Measurements from ENCODE around the gene GALNT9.

GALNT9 gene

DNA sequence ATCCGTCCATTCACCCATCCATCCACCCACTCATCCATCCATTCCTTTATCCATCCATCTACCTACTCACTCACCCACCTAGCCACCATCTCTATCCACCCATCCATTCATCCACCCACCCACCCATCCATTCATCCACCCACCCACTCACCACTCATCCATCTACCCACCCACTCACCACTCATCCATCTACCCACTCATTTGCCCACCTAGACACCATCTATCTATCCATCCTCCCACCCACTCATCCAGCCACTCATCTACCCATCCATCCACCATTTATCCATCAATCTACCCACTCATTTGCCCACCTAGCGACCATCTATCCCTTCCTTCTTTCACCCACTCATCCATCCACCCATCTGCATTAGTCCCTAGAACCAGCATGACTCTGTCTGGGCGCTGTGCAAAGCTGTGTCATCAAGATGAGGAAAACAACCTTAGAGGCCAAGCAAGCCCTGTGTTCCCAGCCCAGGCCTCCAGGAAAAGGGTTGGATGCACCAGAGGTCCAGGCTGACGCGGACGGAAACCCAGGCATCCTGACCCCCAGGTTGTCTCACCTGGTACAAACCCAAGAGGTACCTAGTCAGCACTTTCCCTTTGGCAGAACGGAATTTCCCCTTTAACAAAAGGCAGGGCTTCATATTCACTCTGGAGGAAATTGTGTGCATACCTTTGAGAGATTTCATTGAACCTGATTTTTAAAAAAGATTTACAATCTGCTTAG lies 111.4 kb downstream of the GALNT9 start:
- no peak for TF ChIP-seq CSDC2 (CRISPR knock-in tag; IDR thresholded peaks at IDR 0.05)
- no peak for TF ChIP-seq ISL1 (CRISPR knock-in tag; IDR thresholded peaks at IDR 0.05)
- TF ChIP-seq SNAI2 (CRISPR knock-in tag; IDR thresholded peaks at IDR 0.05), result no peak
- no peak for ATAC-seq

DNA sequence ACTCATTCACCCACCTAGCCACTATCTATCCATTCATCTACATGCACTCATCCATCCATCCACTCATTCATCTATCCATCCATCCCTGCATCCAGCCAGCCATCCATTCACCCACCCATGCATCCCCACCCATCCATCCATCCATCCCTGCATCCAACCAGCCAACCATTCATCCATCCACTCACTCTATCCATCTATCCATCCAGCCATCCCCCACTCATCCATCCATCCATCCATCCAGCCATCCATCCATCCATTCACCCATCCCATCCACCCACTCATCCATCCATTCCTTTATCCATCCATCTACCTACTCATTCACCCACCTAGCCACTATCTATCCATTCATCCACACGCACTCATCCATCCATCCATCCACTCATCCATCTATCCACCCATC lies 112.0 kb downstream of the GALNT9 start:
- no peak for TF ChIP-seq TOX (CRISPR knock-in tag; IDR thresholded peaks at IDR 0.05; ENCODE audit: borderline replicate concordance)
- no peak for TF ChIP-seq SNAI2 (CRISPR knock-in tag; IDR thresholded peaks at IDR 0.05)
- TF ChIP-seq, protein P1, sequence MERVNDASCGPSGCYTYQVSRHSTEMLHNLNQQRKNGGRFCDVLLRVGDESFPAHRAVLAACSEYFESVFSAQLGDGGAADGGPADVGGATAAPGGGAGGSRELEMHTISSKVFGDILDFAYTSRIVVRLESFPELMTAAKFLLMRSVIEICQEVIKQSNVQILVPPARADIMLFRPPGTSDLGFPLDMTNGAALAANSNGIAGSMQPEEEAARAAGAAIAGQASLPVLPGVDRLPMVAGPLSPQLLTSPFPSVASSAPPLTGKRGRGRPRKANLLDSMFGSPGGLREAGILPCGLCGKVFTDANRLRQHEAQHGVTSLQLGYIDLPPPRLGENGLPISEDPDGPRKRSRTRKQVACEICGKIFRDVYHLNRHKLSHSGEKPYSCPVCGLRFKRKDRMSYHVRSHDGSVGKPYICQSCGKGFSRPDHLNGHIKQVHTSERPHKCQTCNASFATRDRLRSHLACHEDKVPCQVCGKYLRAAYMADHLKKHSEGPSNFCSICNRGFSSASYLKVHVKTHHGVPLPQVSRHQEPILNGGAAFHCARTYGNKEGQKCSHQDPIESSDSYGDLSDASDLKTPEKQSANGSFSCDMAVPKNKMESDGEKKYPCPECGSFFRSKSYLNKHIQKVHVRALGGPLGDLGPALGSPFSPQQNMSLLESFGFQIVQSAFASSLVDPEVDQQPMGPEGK (CRISPR knock-in tag; IDR thresholded peaks at IDR 0.05; ENCODE audit: borderline replicate concordance), result no peak
- TF ChIP-seq GLIS3 (CRISPR knock-in tag; IDR thresholded peaks at IDR 0.05), result no peak
- no peak for TF ChIP-seq ZC3H10 (CRISPR knock-in tag; IDR thresholded peaks at IDR 0.05)
- TF ChIP-seq ARNTL (CRISPR knock-in tag; IDR thresholded peaks at IDR 0.05; ENCODE audit: borderline replicate concordance, low read depth), result no peak
- no peak for TF ChIP-seq ZFP3 (CRISPR knock-in tag; IDR thresholded peaks at IDR 0.05)
- no peak for ATAC-seq

DNA sequence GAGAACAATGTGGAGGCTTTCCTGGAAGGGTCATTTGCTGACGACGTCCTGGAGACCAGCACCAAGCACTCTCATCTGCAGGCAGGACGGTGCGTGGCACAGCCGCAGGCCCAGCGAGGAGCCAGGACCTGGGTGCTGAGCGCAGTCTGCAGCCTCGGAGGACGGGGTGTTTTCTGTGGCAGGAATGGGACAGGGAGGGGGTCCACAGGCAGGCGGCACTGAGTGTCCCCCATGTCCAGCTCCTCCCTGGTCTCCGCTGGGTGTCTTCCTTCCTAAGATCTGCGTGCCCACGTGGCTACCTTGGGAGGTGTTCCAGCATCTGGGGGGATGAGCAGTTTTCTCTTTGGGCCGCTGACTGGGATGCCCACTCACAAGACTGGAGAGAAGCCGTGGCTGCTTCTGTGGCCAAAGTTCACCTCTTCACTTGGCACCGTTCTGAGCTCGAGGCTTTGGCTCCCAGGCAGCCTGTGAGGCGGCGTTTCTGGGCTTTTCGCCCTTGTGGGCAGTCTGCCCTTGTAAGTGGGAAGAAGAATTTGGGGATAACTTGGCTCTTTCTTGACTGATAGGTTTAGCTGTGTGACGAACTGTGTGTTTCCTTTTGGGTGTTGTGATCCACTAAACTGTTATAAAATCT lies 112.9 kb downstream of the GALNT9 start:
- TF ChIP-seq OSR1 (CRISPR knock-in tag; IDR thresholded peaks at IDR 0.05), result no peak
- no peak for TF ChIP-seq ZNF70 (CRISPR knock-in tag; IDR thresholded peaks at IDR 0.05)
- no peak for TF ChIP-seq ZFP3 (CRISPR knock-in tag; IDR thresholded peaks at IDR 0.05)
- no peak for TF ChIP-seq ZNF565 (CRISPR knock-in tag; conservative IDR thresholded peaks at IDR 0.05; ENCODE audit: low read depth)
- TF ChIP-seq BACH2 (CRISPR knock-in tag; IDR thresholded peaks at IDR 0.05; ENCODE audit: borderline replicate concordance), result no peak
- no peak for TF ChIP-seq ISL1 (CRISPR knock-in tag; IDR thresholded peaks at IDR 0.05)
- TF ChIP-seq SNAI2 (CRISPR knock-in tag; IDR thresholded peaks at IDR 0.05), result no peak
- no peak for ATAC-seq

DNA sequence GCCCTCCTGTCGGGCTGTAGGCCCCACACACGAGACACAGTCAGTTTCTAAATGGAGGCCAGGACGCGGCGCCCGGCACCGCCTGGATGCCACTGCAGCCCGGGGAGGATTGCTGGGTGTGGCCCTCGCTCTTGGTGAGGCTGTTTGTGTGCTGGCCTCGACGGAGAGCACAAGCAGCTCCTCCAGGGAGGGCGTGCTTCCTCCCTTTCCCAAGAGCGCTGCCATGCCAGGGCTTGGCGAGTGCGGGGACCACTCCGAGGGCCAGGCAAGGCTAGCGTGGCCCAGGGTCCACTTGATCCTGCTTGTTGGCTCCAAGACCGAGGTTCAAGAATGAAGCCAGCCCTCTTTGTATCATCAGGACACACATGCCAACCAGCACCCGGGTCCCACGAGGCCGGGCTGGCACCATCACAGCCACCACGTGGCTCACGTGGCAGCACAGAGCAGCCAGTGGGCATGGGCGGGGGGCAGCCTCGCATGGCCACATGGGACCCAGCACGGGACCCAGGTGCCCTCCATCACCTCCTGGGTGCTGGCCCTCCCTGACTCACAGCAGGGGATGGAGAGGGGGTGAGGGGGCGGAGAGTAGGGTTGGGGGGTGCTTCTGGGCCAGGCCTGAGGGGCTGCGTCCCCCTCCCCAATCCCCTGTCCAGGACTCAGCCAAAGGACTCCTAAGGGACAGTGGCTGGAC lies 113.9 kb downstream of the GALNT9 start:
- no peak for ATAC-seq
- TF ChIP-seq ZC3H10 (CRISPR knock-in tag; IDR thresholded peaks at IDR 0.05), result no peak
- no peak for TF ChIP-seq ZNF565 (CRISPR knock-in tag; conservative IDR thresholded peaks at IDR 0.05; ENCODE audit: low read depth)
- TF ChIP-seq GLIS3 (CRISPR knock-in tag; IDR thresholded peaks at IDR 0.05), result no peak
- TF ChIP-seq ZFP30 (CRISPR knock-in tag; IDR thresholded peaks at IDR 0.05), result no peak
- TF ChIP-seq OSR1 (CRISPR knock-in tag; IDR thresholded peaks at IDR 0.05), result no peak
- TF ChIP-seq, protein P2, sequence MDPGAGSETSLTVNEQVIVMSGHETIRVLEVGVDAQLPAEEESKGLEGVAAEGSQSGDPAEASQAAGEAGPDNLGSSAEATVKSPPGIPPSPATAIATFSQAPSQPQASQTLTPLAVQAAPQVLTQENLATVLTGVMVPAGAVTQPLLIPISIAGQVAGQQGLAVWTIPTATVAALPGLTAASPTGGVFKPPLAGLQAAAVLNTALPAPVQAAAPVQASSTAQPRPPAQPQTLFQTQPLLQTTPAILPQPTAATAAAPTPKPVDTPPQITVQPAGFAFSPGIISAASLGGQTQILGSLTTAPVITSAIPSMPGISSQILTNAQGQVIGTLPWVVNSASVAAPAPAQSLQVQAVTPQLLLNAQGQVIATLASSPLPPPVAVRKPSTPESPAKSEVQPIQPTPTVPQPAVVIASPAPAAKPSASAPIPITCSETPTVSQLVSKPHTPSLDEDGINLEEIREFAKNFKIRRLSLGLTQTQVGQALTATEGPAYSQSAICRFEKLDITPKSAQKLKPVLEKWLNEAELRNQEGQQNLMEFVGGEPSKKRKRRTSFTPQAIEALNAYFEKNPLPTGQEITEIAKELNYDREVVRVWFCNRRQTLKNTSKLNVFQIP (CRISPR knock-in tag; IDR thresholded peaks at IDR 0.05; ENCODE audit: borderline replicate concordance, low read depth), result no peak
- TF ChIP-seq ZNF70 (CRISPR knock-in tag; IDR thresholded peaks at IDR 0.05), result no peak
- no peak for TF ChIP-seq TOX (CRISPR knock-in tag; IDR thresholded peaks at IDR 0.05; ENCODE audit: borderline replicate concordance)
- no peak for TF ChIP-seq ARNTL (CRISPR knock-in tag; IDR thresholded peaks at IDR 0.05; ENCODE audit: borderline replicate concordance, low read depth)
- TF ChIP-seq, protein P3, sequence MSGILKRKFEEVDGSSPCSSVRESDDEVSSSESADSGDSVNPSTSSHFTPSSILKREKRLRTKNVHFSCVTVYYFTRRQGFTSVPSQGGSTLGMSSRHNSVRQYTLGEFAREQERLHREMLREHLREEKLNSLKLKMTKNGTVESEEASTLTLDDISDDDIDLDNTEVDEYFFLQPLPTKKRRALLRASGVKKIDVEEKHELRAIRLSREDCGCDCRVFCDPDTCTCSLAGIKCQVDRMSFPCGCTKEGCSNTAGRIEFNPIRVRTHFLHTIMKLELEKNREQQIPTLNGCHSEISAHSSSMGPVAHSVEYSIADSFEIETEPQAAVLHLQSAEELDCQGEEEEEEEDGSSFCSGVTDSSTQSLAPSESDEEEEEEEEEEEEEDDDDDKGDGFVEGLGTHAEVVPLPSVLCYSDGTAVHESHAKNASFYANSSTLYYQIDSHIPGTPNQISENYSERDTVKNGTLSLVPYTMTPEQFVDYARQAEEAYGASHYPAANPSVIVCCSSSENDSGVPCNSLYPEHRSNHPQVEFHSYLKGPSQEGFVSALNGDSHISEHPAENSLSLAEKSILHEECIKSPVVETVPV (CRISPR knock-in tag; IDR thresholded peaks at IDR 0.05), result no peak
- no peak for TF ChIP-seq ZNF8 (CRISPR knock-in tag; IDR thresholded peaks at IDR 0.05)
- TF ChIP-seq, protein P1 (CRISPR knock-in tag; IDR thresholded peaks at IDR 0.05; ENCODE audit: borderline replicate concordance), result no peak
- TF ChIP-seq ZFP3 (CRISPR knock-in tag; IDR thresholded peaks at IDR 0.05), result no peak
- TF ChIP-seq PPARA (CRISPR knock-in tag; IDR thresholded peaks at IDR 0.05; ENCODE audit: borderline replicate concordance), result no peak
- TF ChIP-seq SNAI2 (CRISPR knock-in tag; IDR thresholded peaks at IDR 0.05), result no peak
- TF ChIP-seq, protein P4, sequence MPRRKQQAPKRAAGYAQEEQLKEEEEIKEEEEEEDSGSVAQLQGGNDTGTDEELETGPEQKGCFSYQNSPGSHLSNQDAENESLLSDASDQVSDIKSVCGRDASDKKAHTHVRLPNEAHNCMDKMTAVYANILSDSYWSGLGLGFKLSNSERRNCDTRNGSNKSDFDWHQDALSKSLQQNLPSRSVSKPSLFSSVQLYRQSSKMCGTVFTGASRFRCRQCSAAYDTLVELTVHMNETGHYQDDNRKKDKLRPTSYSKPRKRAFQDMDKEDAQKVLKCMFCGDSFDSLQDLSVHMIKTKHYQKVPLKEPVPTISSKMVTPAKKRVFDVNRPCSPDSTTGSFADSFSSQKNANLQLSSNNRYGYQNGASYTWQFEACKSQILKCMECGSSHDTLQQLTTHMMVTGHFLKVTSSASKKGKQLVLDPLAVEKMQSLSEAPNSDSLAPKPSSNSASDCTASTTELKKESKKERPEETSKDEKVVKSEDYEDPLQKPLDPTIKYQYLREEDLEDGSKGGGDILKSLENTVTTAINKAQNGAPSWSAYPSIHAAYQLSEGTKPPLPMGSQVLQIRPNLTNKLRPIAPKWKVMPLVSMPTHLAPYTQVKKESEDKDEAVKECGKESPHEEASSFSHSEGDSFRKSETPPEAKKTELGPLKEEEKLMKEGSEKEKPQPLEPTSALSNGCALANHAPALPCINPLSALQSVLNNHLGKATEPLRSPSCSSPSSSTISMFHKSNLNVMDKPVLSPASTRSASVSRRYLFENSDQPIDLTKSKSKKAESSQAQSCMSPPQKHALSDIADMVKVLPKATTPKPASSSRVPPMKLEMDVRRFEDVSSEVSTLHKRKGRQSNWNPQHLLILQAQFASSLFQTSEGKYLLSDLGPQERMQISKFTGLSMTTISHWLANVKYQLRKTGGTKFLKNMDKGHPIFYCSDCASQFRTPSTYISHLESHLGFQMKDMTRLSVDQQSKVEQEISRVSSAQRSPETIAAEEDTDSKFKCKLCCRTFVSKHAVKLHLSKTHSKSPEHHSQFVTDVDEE (CRISPR knock-in tag; IDR thresholded peaks at IDR 0.05), result no peak
- no peak for TF ChIP-seq RARB (CRISPR knock-in tag; IDR thresholded peaks at IDR 0.05)
- TF ChIP-seq TCF4 (CRISPR knock-in tag; IDR thresholded peaks at IDR 0.05; ENCODE audit: borderline replicate concordance), result no peak
- TF ChIP-seq ESRRG (CRISPR knock-in tag; IDR thresholded peaks at IDR 0.05), result no peak
